Bronchial epithelial cell (primary cell): ENCODE results near the gene TRAPPC6A. TPM values are rescaled to one million over a fixed set of nuclear protein-coding genes. Genes with fewer than 3 reads are reported as not detected.

Source experiments
- DNase-seq: peaks from one replicate; pipeline ENCODE4 v3.0.0-alpha.2; 2010; ENCODE audit warnings: low read depth
- FAIRE-seq: peaks from 2 replicates; lab custom pipeline; 2011; peaks lifted over from hg19 to GRCh38; lab: Jason Lieb, UNC
- H3K27me3 ChIP-seq: 2 replicates; pipeline ENCODE4 v1.5.1; 2011; ENCODE audit warnings: low read length; ENCODE audit not compliant: control insufficient read depth, insufficient read depth
- H3K36me3 ChIP-seq: 2 replicates; pipeline ENCODE4 v1.5.1; 2011; ENCODE audit warnings: low read length; ENCODE audit not compliant: control insufficient read depth, insufficient read depth
- H3K4me3 ChIP-seq: 2 replicates; pipeline ENCODE4 v1.5.1; 2011; ENCODE audit warnings: mild to moderate bottlenecking, low read depth, low read length, control low read depth
- CTCF ChIP-seq: IDR thresholded peaks from 2 replicates; pipeline ENCODE4 v1.5.1; 2011; ENCODE audit warnings: mild to moderate bottlenecking, moderate library complexity, low read length, control low read depth, inconsistent platforms; ENCODE audit not compliant: insufficient read depth, severe bottlenecking
- total RNA-seq: library from RNA; depleted of rRNA; stranded (reverse); fragments of >200 nt; gene quantifications from 2 replicates; pipeline ENCODE4 v1.2.1, GENCODE V29; 2014

Gene TRAPPC6A
- total RNA-seq, 1 donor from 2014 or later: 24.5 TPM

- H3K36me3 ChIP-seq: no peaks in the 10 kb centered on the region
- H3K27me3 ChIP-seq: no peaks in the 10 kb centered on the region
- DNase-seq: no peak
- no peak for FAIRE-seq
- no peak overlapping the region for H3K4me3 ChIP-seq
- TF ChIP-seq CTCF: no peak
Measured at GRCh38 chr19:45171211-45171623, 6.8 kb downstream of the TRAPPC6A start.

GRCh38 chr19:45170146-45171106 is 7.6 kb downstream of the TRAPPC6A start:
- no peaks in the 10 kb centered on the region for H3K27me3 ChIP-seq
- DNase-seq: no peak
- no peak overlapping the region for H3K4me3 ChIP-seq
- no peaks in the 10 kb centered on the region for H3K36me3 ChIP-seq
- no peak for FAIRE-seq
- no peak for TF ChIP-seq CTCF

- no peak overlapping the region for H3K4me3 ChIP-seq
- FAIRE-seq (no peak), DNase-seq (no peak)
- H3K27me3 ChIP-seq: no peaks in the 10 kb centered on the region
- H3K36me3 ChIP-seq: no peaks in the 10 kb centered on the region
- TF ChIP-seq CTCF: no peak
Measured at GRCh38 chr19:45169602-45170001, 8.4 kb downstream of the TRAPPC6A start.

- H3K4me3 ChIP-seq: no peak overlapping the region
- FAIRE-seq: no peak
- H3K36me3 ChIP-seq: no peaks in the 10 kb centered on the region
- no peaks in the 10 kb centered on the region for H3K27me3 ChIP-seq
- TF ChIP-seq CTCF: no peak
- no peak for DNase-seq
Measured at GRCh38 chr19:45168767-45169351, 9.2 kb downstream of the TRAPPC6A start.

GRCh38 chr19:45166723-45167252 is 11.2 kb downstream of the TRAPPC6A start:
- FAIRE-seq (peak; percentile 83), DNase-seq (no peak)
- Histone ChIP-seq H3K27me3 (no peaks in the 10 kb centered on the region), H3K4me3 (no peak overlapping the region), H3K36me3 (no peaks in the 10 kb centered on the region)
- no peak for TF ChIP-seq CTCF
